HG03045 (cell line): ENCODE measurements around the gene ANGPTL4.
"Not testable (repeated sequence)": the region's sequence is repeated elsewhere in the genome, so short reads cannot be mapped to it uniquely, and the experiment has no call there.

Source experiments
- ATAC-seq: cut with Tn5 transposase; IDR thresholded peaks from one replicate; pipeline ENCODE4 v1.9.1; 2021; ENCODE audit warnings: mild to moderate bottlenecking, moderate library complexity; ENCODE audit not compliant: unreplicated experiment

The ANGPTL4 gene

DNA sequence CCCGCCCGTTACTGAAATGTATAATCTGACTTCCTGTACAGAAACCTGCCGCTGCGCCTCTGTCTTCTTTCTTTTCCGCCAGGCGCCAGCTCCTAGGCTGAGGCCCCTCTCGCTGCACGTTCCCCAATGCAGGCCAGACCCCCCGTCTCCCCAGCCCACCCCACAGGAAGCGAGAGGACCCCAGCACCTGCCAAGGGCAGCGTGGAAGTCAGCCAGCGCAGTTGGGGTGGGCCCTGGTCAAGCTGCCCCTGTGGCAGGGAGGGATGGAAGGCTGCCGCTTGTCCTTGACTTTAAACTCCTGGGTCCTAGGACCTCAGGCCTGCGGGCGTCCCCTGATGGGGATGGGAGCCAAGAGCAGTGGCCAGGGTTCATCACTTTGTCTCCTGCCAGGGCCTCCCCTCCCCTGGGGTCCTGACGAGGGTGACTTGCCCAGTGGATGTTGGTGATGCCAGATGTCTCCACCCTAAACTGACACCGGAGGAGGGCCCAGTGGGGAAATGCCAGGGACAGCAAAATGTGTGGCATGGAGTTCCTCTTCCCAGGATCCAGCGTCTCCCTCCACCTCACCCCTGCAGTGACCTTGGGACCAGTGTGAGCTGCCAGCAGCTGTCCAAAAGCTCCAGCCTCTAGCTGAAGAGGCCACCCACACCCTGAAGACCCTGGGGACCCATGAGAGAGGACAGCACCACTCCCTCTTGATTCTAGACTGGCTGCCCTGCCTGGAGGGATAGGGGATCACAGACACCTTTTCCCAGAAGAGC, 40.6 kb downstream of the ANGPTL4 start:
- no peak for ATAC-seq

DNA sequence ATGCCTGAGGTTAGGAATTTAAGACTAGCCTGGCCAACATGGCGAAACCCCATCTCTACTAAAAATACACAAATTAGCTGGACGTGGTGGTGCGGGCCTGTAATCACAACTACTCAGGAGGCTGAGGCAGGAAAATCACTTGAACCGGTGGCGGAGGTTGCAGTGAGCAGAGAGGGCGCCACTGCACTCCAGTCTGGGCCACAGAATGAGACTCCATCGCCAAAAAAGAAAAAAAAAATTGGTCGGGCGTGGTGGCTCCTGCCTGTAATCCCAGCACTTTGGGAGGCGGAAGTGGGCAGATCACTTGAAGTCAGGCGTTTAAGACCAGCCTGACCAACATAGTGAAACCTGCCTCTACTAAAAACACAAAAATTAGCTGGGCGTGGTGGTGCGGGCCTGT, 46.8 kb downstream of the ANGPTL4 start:
- not testable (repeated sequence) for ATAC-seq

GRCh38 chr19:8412783-8413628, 49.1 kb downstream of the ANGPTL4 start, which contains the start of gene MARCHF2:
Gene MARCHF2, plus strand, starts transcription at chr19:8413305. Its CDS starts 8,536 bp downstream, at chr19:8421841.
- peak; percentile 99 for ATAC-seq

DNA sequence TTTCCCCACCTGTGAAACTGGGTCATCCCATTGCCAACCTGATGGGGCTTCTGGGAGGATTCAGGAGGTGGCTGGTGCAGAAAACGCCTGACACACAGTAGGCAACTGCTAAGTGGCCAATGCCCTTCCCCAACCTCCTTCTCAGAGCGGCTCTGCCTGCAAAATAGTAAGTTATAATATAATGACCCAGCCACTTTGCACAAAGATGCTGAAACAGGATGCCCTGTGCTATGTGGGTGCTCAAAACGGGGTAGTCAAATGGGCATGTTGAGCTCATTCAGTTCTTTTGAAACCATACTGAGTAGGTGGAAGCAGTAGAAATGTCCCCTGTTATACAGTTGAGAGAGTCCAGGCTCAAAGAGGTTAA, 49.7 kb downstream of the ANGPTL4 start:
- ATAC-seq = no peak

DNA sequence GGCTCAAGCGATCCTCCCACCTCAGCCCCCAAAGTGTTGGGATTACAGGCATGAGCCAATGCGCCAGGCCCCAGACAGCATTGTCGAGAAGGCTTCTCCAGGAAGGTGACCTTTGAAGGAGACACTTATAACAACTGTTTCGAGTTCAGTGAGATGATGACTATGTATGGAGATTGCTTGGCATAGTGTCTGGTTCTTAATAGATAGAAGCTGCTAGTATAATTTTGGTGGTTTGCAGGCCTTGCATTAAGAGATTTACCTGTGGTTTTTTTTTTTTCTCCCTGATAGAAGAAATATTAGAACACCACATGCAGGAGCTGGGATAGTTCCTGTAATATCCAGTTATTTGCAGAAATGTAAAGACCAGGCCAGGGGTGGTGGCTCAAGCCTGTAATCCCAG, 52.8 kb downstream of the ANGPTL4 start:
- no peak for ATAC-seq

GRCh38 chr19:8421484-8422461, 57.8 kb downstream of the ANGPTL4 start:
- ATAC-seq = no peak

DNA sequence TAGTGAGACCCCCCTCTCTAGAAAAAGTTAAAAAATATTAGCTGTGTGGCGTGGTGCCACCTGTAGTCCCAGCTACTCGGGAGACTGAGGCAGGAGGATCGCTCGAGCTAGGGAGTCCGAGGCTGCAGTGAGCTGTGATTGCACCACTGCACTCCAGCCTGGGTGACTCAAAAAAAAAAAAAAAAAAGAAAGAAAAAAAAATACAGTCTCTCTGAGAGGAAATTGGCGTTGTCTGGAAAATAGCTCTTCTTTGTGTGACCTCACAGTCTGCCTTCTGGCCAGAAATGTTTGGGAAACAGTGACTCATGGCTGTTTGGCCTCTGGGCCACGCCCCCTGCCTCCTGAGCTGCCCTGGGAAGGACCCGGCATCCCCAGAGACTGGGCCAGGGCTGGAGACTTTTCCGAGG, 59.9 kb downstream of the ANGPTL4 start:
- no peak for ATAC-seq
